OCI-LY7 (cell line): Measurements from ENCODE around the gene DIAPH3. TPM values are rescaled to one million over a fixed set of nuclear protein-coding genes. Genes with fewer than 3 reads are reported as not detected.

Experiments
- BruUV-seq: library from RNA; stranded (reverse); fragments of 400-500 nt; replicated peaks from 2 replicates; lab custom pipeline; 2021; lab: Mats Ljungman, UMichigan
- CTCF ChIA-PET: fragments of 300-600 bp; sonication (Branson Sonifier 250); formaldehyde crosslinking; loops from one replicate; lab custom pipeline; 2022; ENCODE audit warnings: antibody characterized with exemption; ENCODE audit not compliant: unreplicated experiment; lab: Charles Lee
- POLR2A ChIA-PET: fragments of 300-600 bp; sonication (Branson Sonifier 250); formaldehyde crosslinking; loops from one replicate; lab custom pipeline; 2022; ENCODE audit warnings: antibody characterized with exemption; lab: Charles Lee
- DNase-seq: peaks from one replicate; pipeline ENCODE4 v3.0.0-alpha.2; 2015; ENCODE audit warnings: low spot score
- H2AFZ ChIP-seq: fragments of 200-600 bp; sonication (generic), shearing (Covaris generic); 2 replicates; pipeline ENCODE4 v1.6.1; 2014; ENCODE audit warnings: mild to moderate bottlenecking, antibody characterized with exemption, low read length, moderate library complexity
- H3K27ac ChIP-seq: fragments of 200-600 bp; sonication (generic); 2 replicates; pipeline ENCODE4 v1.5.1; 2014; ENCODE audit warnings: mixed run types, low read depth, mild to moderate bottlenecking, moderate library complexity, low read length, inconsistent platforms; ENCODE audit not compliant: poor library complexity, severe bottlenecking
- H3K36me3 ChIP-seq: fragments of 200-600 bp; sonication (generic); 2 replicates; pipeline ENCODE4 v1.6.1; 2014; ENCODE audit warnings: mild to moderate bottlenecking, antibody characterized with exemption, low read length, moderate library complexity, mixed read lengths; ENCODE audit not compliant: insufficient read depth
- H3K4me1 ChIP-seq: fragments of 200-600 bp; sonication (generic); 2 replicates; pipeline ENCODE4 v1.5.1; 2014; ENCODE audit warnings: mild to moderate bottlenecking, low read length; ENCODE audit not compliant: insufficient read depth, poor library complexity, severe bottlenecking
- H3K4me2 ChIP-seq: fragments of 200-600 bp; sonication (generic); 2 replicates; pipeline ENCODE4 v1.6.1; 2014; ENCODE audit warnings: mild to moderate bottlenecking, low read length
- H3K4me3 ChIP-seq: fragments of 200-600 bp; sonication (generic); 2 replicates; pipeline ENCODE4 v1.5.1; 2014; ENCODE audit warnings: mild to moderate bottlenecking, low read depth, low read length; ENCODE audit not compliant: poor library complexity, severe bottlenecking
- H3K79me2 ChIP-seq: fragments of 200-600 bp; sonication (generic); 2 replicates; pipeline ENCODE4 v1.6.1; 2016; ENCODE audit warnings: low read depth, mild to moderate bottlenecking, low read length, moderate library complexity, mixed read lengths; ENCODE audit not compliant: insufficient read depth
- H3K9me2 ChIP-seq: fragments of 200-600 bp; sonication (generic); 2 replicates; pipeline ENCODE4 v1.6.1; 2016; ENCODE audit warnings: mild to moderate bottlenecking, low read length, mixed read lengths; ENCODE audit not compliant: insufficient read depth
- H3K9me3 ChIP-seq: fragments of 200-600 bp; sonication (generic); 2 replicates; pipeline ENCODE4 v1.6.1; 2014; ENCODE audit warnings: mild to moderate bottlenecking, mixed run types, low read length, mixed read lengths
- H4K20me1 ChIP-seq: fragments of 200-600 bp; sonication (generic); 2 replicates; pipeline ENCODE4 v1.6.1; 2014; ENCODE audit warnings: mild to moderate bottlenecking, antibody characterized with exemption, low read length, moderate library complexity, mixed read lengths; ENCODE audit not compliant: insufficient read depth
- EZH2phosphoT487 ChIP-seq: fragments of 200-600 bp; sonication (generic); IDR thresholded peaks from 2 replicates; pipeline ENCODE4 v1.6.1; 2018; ENCODE audit warnings: low read depth, borderline replicate concordance, mild to moderate bottlenecking, mixed run types, antibody characterized with exemption, low read length, moderate library complexity, mixed read lengths
- intact Hi-C: fragments of 100-400 bp; cut with micrococcal nuclease; formaldehyde crosslinking; loops from one replicate; pipeline ENCODE4 v1.10.0; 2022; ENCODE audit not compliant: unreplicated experiment
- total RNA-seq, 2 experiments: library from RNA; depleted of rRNA in 1 of 2; stranded (reverse); fragments of >200 nt in 1 of 2; shearing (Covaris generic) in 1 of 2; gene quantifications; 2 replicates each; pipeline ENCODE4 v1.2.3, GENCODE V29; 2014 to 2022
- TF ChIP-seq, protein P1 (sequence below): fragments of 200-600 bp; sonication (generic); conservative IDR thresholded peaks from 2 replicates; pipeline ENCODE4 v1.5.1; 2014; ENCODE audit warnings: mild to moderate bottlenecking, antibody characterized with exemption, low read length, moderate library complexity, mixed read lengths

DIAPH3 gene
- total RNA-seq, 2 experiments from 2014 or later, result 33.5 to 37.2 TPM

DNA sequence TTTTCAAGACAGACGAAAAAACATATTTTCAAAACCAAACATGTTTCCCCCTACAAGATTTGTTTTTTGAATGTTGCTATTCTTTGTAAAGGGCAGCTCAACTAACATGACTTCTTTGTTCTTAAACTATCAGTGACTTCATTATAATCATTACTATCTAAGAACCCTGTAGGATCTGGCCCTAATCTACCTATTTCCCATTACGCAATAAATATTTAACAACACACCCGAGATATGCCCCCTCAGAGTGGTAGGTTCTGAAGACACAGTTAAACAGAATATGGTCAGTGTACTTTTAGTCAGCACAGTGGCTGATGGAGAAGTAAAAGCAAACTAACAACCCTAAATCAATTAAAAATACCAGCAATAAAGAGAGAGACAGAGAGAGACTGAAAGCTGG lies 186.9 kb downstream of the DIAPH3 start:
- CTCF ChIA-PET, result no interaction called here
- intact Hi-C loops, result no loop called here
- Histone ChIP-seq H3K9me3 (no peaks in the 10 kb centered on the region), H3K4me1 (no peaks in the 10 kb centered on the region), H3K9me2 (no peaks in the 10 kb centered on the region), H2AFZ (no peak overlapping the region), H4K20me1 (no peaks in the 10 kb centered on the region), H3K4me3 (no peak overlapping the region), H3K27ac (no peak overlapping the region), H3K79me2 (no peaks in the 10 kb centered on the region), H3K36me3 (peaks cover 10% of the 10 kb centered on the region; the same call in 1 of the 2 replicates), H3K4me2 (no peak overlapping the region)
- DNase-seq, result no peak
- POLR2A ChIA-PET, result interaction anchor here (1.0 kb wide), 1 partner anchor 17 kb away, joined by 5 read pairs; no protein-coding TSS in a partner anchor
- no TSS peak for BruUV-seq
- TF ChIP-seq, protein P1, sequence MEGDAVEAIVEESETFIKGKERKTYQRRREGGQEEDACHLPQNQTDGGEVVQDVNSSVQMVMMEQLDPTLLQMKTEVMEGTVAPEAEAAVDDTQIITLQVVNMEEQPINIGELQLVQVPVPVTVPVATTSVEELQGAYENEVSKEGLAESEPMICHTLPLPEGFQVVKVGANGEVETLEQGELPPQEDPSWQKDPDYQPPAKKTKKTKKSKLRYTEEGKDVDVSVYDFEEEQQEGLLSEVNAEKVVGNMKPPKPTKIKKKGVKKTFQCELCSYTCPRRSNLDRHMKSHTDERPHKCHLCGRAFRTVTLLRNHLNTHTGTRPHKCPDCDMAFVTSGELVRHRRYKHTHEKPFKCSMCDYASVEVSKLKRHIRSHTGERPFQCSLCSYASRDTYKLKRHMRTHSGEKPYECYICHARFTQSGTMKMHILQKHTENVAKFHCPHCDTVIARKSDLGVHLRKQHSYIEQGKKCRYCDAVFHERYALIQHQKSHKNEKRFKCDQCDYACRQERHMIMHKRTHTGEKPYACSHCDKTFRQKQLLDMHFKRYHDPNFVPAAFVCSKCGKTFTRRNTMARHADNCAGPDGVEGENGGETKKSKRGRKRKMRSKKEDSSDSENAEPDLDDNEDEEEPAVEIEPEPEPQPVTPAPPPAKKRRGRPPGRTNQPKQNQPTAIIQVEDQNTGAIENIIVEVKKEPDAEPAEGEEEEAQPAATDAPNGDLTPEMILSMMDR, result no peak
- no peak for TF ChIP-seq EZH2phosphoT487

DNA sequence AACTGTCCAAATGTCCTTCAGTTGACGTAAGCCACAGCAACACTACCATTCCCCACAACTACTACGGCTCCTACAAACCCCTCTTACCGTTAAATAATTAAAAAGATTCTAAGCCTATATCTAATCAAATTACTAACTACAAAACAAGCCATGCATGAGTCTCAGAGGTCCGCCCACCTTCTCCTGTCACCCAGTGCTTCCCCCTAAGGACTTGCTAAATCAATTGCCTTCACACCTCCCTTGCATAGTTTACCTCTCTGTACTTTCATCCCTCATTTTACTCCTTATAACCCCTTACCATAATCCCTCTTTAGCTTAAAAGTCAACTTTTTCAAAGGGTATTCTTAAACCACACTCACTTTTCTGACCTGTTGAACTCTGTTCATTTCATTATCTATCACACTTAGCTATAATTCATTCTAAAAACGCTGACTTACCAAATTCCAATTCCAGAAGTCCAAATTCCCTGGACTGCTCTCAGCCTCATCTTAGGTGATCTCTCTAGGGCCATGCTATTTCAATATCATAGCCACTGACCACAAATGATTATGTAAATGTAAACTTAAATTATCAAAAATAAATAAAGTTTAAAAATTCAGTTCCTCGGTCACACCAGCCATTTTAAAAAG lies 187.8 kb downstream of the DIAPH3 start:
- Histone ChIP-seq H3K27ac (no peak overlapping the region), H3K4me3 (no peak overlapping the region), H3K4me2 (no peak overlapping the region), H3K36me3 (peaks cover 11% of the 10 kb centered on the region; the same call in 1 of the 2 replicates), H2AFZ (no peak overlapping the region), H3K9me2 (no peaks in the 10 kb centered on the region), H3K4me1 (no peaks in the 10 kb centered on the region), H3K79me2 (no peaks in the 10 kb centered on the region), H3K9me3 (no peaks in the 10 kb centered on the region), H4K20me1 (no peaks in the 10 kb centered on the region)
- ChIA-PET CTCF (no interaction called here), POLR2A (interaction anchor here (0.8 to 1.0 kb wide), 2 partner anchors 16 to 33 kb away, joined by 4 to 5 read pairs; no protein-coding TSS in a partner anchor)
- no TSS peak for BruUV-seq
- intact Hi-C loops, result no loop called here
- TF ChIP-seq, protein P1, result no peak
- no peak for TF ChIP-seq EZH2phosphoT487
- DNase-seq, result no peak

DNA sequence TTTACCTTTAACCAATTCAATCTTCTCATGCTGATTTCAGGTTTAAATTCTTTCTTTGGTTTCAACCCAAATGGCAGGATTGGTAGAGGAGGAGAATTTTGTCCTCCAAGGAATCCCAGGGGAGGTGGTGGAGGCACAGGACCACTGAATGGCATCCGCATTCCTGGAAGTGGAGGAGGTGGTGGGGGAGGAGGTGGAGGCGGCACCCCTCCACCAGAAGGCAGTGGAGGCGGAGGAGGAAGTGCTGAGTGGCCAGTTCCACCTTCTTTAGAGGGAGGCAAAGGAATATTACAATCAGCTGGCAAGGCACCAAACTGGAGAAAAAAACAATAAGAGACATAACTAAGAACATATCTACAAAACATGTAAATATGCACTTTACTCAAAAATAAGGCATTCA lies 192.9 kb downstream of the DIAPH3 start:
- H3K4me1 ChIP-seq, result no peaks in the 10 kb centered on the region
- ChIA-PET POLR2A (interaction anchor here (1.8 kb wide), 1 partner anchor 10 kb away, joined by 5 read pairs; no protein-coding TSS in a partner anchor), CTCF (no interaction called here)
- no peaks in the 10 kb centered on the region for H4K20me1 ChIP-seq
- H3K9me2 ChIP-seq, result no peaks in the 10 kb centered on the region
- no peak overlapping the region for H3K27ac ChIP-seq
- DNase-seq, result no peak
- TF ChIP-seq, protein P1, result no peak
- no peak for TF ChIP-seq EZH2phosphoT487
- H3K79me2 ChIP-seq, result no peaks in the 10 kb centered on the region
- intact Hi-C loops, result no loop called here
- no peak overlapping the region for H3K4me2 ChIP-seq
- no peak overlapping the region for H2AFZ ChIP-seq
- no TSS peak for BruUV-seq
- no peaks in the 10 kb centered on the region for H3K9me3 ChIP-seq
- H3K4me3 ChIP-seq, result no peak overlapping the region
- H3K36me3 ChIP-seq, result peaks cover 22% of the 10 kb centered on the region; the same call in 1 of the 2 replicates
